OCI-LY7 (cell line): Measurements from ENCODE around the gene COPZ2. TPM values are rescaled to one million over a fixed set of nuclear protein-coding genes. Genes with fewer than 3 reads are reported as not detected.
"Not testable (repeated sequence)": the region's sequence is repeated elsewhere in the genome, so short reads cannot be mapped to it uniquely, and the experiment has no call there.

Experiments
- BruUV-seq: library from RNA; stranded (reverse); fragments of 400-500 nt; replicated peaks from 2 replicates; lab custom pipeline; 2021; lab: Mats Ljungman, UMichigan
- CTCF ChIA-PET: fragments of 300-600 bp; sonication (Branson Sonifier 250); formaldehyde crosslinking; loops from one replicate; lab custom pipeline; 2022; ENCODE audit warnings: antibody characterized with exemption; ENCODE audit not compliant: unreplicated experiment; lab: Charles Lee
- POLR2A ChIA-PET: fragments of 300-600 bp; sonication (Branson Sonifier 250); formaldehyde crosslinking; loops from one replicate; lab custom pipeline; 2022; ENCODE audit warnings: antibody characterized with exemption; lab: Charles Lee
- DNase-seq: peaks from one replicate; pipeline ENCODE4 v3.0.0-alpha.2; 2015; ENCODE audit warnings: low spot score
- H2AFZ ChIP-seq: fragments of 200-600 bp; sonication (generic), shearing (Covaris generic); 2 replicates; pipeline ENCODE4 v1.6.1; 2014; ENCODE audit warnings: mild to moderate bottlenecking, antibody characterized with exemption, low read length, moderate library complexity
- H3K27ac ChIP-seq: fragments of 200-600 bp; sonication (generic); 2 replicates; pipeline ENCODE4 v1.5.1; 2014; ENCODE audit warnings: mixed run types, low read depth, mild to moderate bottlenecking, moderate library complexity, low read length, inconsistent platforms; ENCODE audit not compliant: poor library complexity, severe bottlenecking
- H3K36me3 ChIP-seq: fragments of 200-600 bp; sonication (generic); 2 replicates; pipeline ENCODE4 v1.6.1; 2014; ENCODE audit warnings: mild to moderate bottlenecking, antibody characterized with exemption, low read length, moderate library complexity, mixed read lengths; ENCODE audit not compliant: insufficient read depth
- H3K4me1 ChIP-seq: fragments of 200-600 bp; sonication (generic); 2 replicates; pipeline ENCODE4 v1.5.1; 2014; ENCODE audit warnings: mild to moderate bottlenecking, low read length; ENCODE audit not compliant: insufficient read depth, poor library complexity, severe bottlenecking
- H3K4me2 ChIP-seq: fragments of 200-600 bp; sonication (generic); 2 replicates; pipeline ENCODE4 v1.6.1; 2014; ENCODE audit warnings: mild to moderate bottlenecking, low read length
- H3K4me3 ChIP-seq: fragments of 200-600 bp; sonication (generic); 2 replicates; pipeline ENCODE4 v1.5.1; 2014; ENCODE audit warnings: mild to moderate bottlenecking, low read depth, low read length; ENCODE audit not compliant: poor library complexity, severe bottlenecking
- H3K79me2 ChIP-seq: fragments of 200-600 bp; sonication (generic); 2 replicates; pipeline ENCODE4 v1.6.1; 2016; ENCODE audit warnings: low read depth, mild to moderate bottlenecking, low read length, moderate library complexity, mixed read lengths; ENCODE audit not compliant: insufficient read depth
- H3K9me2 ChIP-seq: fragments of 200-600 bp; sonication (generic); 2 replicates; pipeline ENCODE4 v1.6.1; 2016; ENCODE audit warnings: mild to moderate bottlenecking, low read length, mixed read lengths; ENCODE audit not compliant: insufficient read depth
- H3K9me3 ChIP-seq: fragments of 200-600 bp; sonication (generic); 2 replicates; pipeline ENCODE4 v1.6.1; 2014; ENCODE audit warnings: mild to moderate bottlenecking, mixed run types, low read length, mixed read lengths
- H4K20me1 ChIP-seq: fragments of 200-600 bp; sonication (generic); 2 replicates; pipeline ENCODE4 v1.6.1; 2014; ENCODE audit warnings: mild to moderate bottlenecking, antibody characterized with exemption, low read length, moderate library complexity, mixed read lengths; ENCODE audit not compliant: insufficient read depth
- CTCF ChIP-seq: fragments of 200-600 bp; sonication (generic); conservative IDR thresholded peaks from 2 replicates; pipeline ENCODE4 v1.5.1; 2014; ENCODE audit warnings: mild to moderate bottlenecking, antibody characterized with exemption, low read length, moderate library complexity, mixed read lengths
- EZH2phosphoT487 ChIP-seq: fragments of 200-600 bp; sonication (generic); IDR thresholded peaks from 2 replicates; pipeline ENCODE4 v1.6.1; 2018; ENCODE audit warnings: low read depth, borderline replicate concordance, mild to moderate bottlenecking, mixed run types, antibody characterized with exemption, low read length, moderate library complexity, mixed read lengths
- intact Hi-C: fragments of 100-400 bp; cut with micrococcal nuclease; formaldehyde crosslinking; loops from one replicate; pipeline ENCODE4 v1.10.0; 2022; ENCODE audit not compliant: unreplicated experiment
- total RNA-seq, 2 experiments: library from RNA; depleted of rRNA in 1 of 2; stranded (reverse); fragments of >200 nt in 1 of 2; shearing (Covaris generic) in 1 of 2; gene quantifications; 2 replicates each; pipeline ENCODE4 v1.2.3, GENCODE V29; 2014 to 2022

COPZ2 gene
- total RNA-seq, 2 experiments from 2014 or later: 1.2 to 1.7 TPM

- TF ChIP-seq CTCF: peak; percentile 65
- TF ChIP-seq EZH2phosphoT487: no peak
- Histone ChIP-seq H3K79me2 (no peaks in the 10 kb centered on the region), H3K9me3 (no peaks in the 10 kb centered on the region), H2AFZ (no peak overlapping the region), H3K4me2 (no peak overlapping the region), H3K27ac (no peak overlapping the region), H3K4me1 (no peaks in the 10 kb centered on the region), H3K4me3 (no peak overlapping the region), H3K36me3 (peaks cover 89% of the 10 kb centered on the region), H3K9me2 (no peaks in the 10 kb centered on the region), H4K20me1 (no peaks in the 10 kb centered on the region)
- no TSS peak for BruUV-seq
- DNase-seq: peak; percentile 23
- CTCF ChIA-PET: interaction anchor here (0.5 to 1.0 kb wide), 3 partner anchors 9 to 20 kb away, joined by 3 read pairs; no protein-coding TSS in a partner anchor
- intact Hi-C loops: no loop called here
- POLR2A ChIA-PET: interaction anchor here (0.6 to 1.5 kb wide), 5 partner anchors 8 to 889 kb away, joined by 3 to 8 read pairs (median 4); no protein-coding TSS in a partner anchor
These were observed 30.9 kb upstream of the COPZ2 start for GRCh38 chr17:48068491-48068961.

GRCh38 chr17:48067808-48068207 is 30.2 kb upstream of the COPZ2 start:
- intact Hi-C loops, DNase-seq, H3K9me3 ChIP-seq, H3K4me3 ChIP-seq, H2AFZ ChIP-seq, BruUV-seq, H3K4me2 ChIP-seq, H3K79me2 ChIP-seq, H3K27ac ChIP-seq, H3K4me1 ChIP-seq, H4K20me1 ChIP-seq, H3K9me2 ChIP-seq: not testable (repeated sequence)
- ChIA-PET CTCF (interaction anchor here (0.7 to 1.0 kb wide), 2 partner anchors 13 to 19 kb away, joined by 3 read pairs; no protein-coding TSS in a partner anchor), POLR2A (interaction anchor here (0.9 to 1.5 kb wide), 4 partner anchors 8 to 13 kb away, joined by 3 to 8 read pairs (median 4); no protein-coding TSS in a partner anchor)
- H3K36me3 ChIP-seq: peaks cover 89% of the 10 kb centered on the region

GRCh38 chr17:48067245-48067644 is 29.6 kb upstream of the COPZ2 start:
- Histone ChIP-seq H3K4me1 (no peaks in the 10 kb centered on the region), H3K27ac (no peak overlapping the region), H3K9me3 (no peaks in the 10 kb centered on the region), H3K79me2 (no peaks in the 10 kb centered on the region), H3K9me2 (no peaks in the 10 kb centered on the region), H3K4me3 (no peak overlapping the region), H3K4me2 (no peak overlapping the region), H4K20me1 (no peaks in the 10 kb centered on the region), H2AFZ (no peak overlapping the region), H3K36me3 (peaks cover 89% of the 10 kb centered on the region)
- DNase-seq: no peak
- intact Hi-C loops: no loop called here
- TF ChIP-seq EZH2phosphoT487: no peak
- TF ChIP-seq CTCF: no peak
- ChIA-PET CTCF (no interaction called here), POLR2A (interaction anchor here (1.1 to 1.3 kb wide), 2 partner anchors 11 to 13 kb away, joined by 4 to 5 read pairs; no protein-coding TSS in a partner anchor)
- BruUV-seq: no TSS peak
